Skeletal muscle cell (primary cell): ENCODE measurements around the gene CSGALNACT2.

ENCODE experiments used
- DNase-seq: peaks from one replicate; pipeline ENCODE4 v3.0.0-alpha.2; 2010; ENCODE audit warnings: low read depth
- H3K4me3 ChIP-seq: 2 replicates; pipeline ENCODE4 v1.5.1; 2011; ENCODE audit warnings: low read depth, mild to moderate bottlenecking, control low read depth, low read length, moderate library complexity

The CSGALNACT2 gene

DNA sequence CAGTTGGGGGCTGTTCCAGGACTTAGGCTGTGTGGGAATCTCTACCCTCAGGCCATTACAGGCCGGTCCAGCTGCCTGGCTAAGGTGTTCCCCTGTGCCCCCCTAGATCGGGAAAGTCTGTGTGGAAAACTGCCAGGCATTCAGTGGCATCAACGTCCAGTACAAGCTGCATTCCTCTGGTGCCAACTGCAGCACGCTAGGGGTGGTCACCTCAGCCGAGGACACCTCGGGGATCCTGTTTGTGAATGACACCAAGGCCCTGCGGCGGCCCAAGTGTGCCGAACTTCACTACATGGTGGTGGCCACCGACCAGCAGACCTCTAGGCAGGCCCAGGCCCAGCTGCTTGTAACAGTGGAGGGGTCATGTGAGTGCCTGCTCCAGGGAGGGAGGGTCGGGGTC is 27.1 kb upstream of the CSGALNACT2 start:
- H3K4me3 ChIP-seq: no peak overlapping the region
- no peak for DNase-seq

GRCh38 chr10:43111921-43112607 is 26.2 kb upstream of the CSGALNACT2 start:
- DNase-seq: no peak
- no peak overlapping the region for H3K4me3 ChIP-seq

- DNase-seq: no peak
- no peak overlapping the region for H3K4me3 ChIP-seq
Observed at GRCh38 chr10:43112608-43112961, 25.7 kb upstream of the CSGALNACT2 start.

GRCh38 chr10:43113201-43114087 is 24.8 kb upstream of the CSGALNACT2 start:
- H3K4me3 ChIP-seq: no peak overlapping the region

DNA sequence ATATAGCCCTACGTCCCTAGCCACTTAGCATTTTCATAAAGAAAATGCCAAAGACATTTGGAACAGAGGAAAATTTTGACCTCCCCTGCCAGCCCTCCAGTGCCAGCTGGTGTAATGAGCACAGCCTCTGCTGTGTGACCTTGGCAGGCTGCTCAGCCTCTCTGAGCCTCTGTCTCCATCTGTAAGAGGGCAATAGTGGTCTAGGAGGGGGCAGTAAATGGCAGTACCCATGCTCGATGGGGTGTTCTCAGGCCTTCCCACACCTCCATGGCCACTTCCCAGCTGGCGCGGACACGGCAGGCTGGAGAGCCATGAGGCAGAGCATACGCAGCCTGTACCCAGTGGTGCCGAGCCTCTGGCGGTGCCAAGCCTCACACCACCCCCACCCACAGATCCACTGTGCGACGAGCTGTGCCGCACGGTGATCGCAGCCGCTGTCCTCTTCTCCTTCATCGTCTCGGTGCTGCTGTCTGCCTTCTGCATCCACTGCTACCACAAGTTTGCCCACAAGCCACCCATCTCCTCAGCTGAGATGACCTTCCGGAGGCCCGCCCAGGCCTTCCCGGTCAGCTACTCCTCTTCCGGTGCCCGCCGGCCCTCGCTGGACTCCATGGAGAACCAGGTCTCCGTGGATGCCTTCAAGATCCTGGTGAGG is 24.0 kb upstream of the CSGALNACT2 start:
- no peak for DNase-seq
- H3K4me3 ChIP-seq: no peak overlapping the region

More at GRCh38 chr10:43113201-43114087, 24.8 kb upstream of the CSGALNACT2 start:
- no peak for DNase-seq

GRCh38 chr10:43114743-43115611 is 23.3 kb upstream of the CSGALNACT2 start:
- DNase-seq: no peak
- H3K4me3 ChIP-seq: no peak overlapping the region

GRCh38 chr10:43115881-43116595 is 22.2 kb upstream of the CSGALNACT2 start:
- H3K4me3 ChIP-seq: no peak overlapping the region
- DNase-seq: no peak

DNA sequence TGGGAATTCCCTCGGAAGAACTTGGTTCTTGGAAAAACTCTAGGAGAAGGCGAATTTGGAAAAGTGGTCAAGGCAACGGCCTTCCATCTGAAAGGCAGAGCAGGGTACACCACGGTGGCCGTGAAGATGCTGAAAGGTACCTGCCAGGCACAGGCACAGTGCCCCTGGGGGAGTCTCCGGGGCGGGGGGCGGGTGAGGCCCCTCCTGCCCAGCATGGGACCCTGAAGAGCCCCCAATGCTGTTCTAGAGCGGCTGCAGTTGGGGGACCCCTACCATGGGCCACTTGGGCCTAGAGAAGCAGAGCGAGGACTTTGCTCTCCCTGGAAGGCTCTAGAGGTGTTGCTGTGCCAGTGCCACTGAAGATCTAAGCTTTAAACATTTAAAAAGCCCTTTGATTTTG is 21.6 kb upstream of the CSGALNACT2 start:
- no peak for DNase-seq
- H3K4me3 ChIP-seq: no peak overlapping the region

DNA sequence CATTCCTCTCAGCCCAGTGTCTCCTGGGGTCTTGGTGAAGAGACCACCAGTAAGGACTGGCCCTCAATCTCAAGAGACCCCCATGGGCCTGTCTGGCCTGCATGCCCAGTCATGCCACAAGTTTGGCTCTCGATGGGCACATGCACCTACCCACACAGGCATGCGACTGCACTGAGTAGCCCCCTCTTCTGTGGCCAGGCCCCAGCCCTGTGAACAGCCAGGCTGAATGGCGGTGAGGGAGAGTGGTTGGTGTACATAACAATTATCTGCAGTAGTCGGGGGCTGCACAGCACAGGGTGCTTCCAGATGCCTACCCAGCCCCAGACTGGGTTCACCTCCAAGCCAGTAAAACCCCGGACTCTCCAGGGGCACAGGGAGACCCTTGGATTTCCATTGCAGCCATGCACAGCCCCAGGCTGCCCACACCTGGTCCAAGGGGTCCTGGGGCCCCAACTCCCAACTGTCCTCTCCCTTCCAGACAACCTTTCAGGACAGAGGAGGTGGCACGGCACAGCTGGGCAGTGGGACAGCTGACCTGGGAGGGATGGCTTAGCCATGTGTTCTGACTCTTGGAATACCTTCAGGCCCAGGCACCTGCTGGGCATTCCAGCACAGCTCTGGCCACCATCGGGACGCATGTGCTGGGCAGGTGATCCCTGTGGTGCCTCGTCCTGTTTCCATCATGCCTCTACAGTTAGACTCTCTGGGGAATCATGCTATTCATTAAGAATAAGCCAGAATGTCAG is 21.0 kb upstream of the CSGALNACT2 start:
- no peak overlapping the region for H3K4me3 ChIP-seq
- DNase-seq: no peak

GRCh38 chr10:43117777-43118583 is 20.3 kb upstream of the CSGALNACT2 start:
- no peak for DNase-seq
- H3K4me3 ChIP-seq: no peak overlapping the region

DNA sequence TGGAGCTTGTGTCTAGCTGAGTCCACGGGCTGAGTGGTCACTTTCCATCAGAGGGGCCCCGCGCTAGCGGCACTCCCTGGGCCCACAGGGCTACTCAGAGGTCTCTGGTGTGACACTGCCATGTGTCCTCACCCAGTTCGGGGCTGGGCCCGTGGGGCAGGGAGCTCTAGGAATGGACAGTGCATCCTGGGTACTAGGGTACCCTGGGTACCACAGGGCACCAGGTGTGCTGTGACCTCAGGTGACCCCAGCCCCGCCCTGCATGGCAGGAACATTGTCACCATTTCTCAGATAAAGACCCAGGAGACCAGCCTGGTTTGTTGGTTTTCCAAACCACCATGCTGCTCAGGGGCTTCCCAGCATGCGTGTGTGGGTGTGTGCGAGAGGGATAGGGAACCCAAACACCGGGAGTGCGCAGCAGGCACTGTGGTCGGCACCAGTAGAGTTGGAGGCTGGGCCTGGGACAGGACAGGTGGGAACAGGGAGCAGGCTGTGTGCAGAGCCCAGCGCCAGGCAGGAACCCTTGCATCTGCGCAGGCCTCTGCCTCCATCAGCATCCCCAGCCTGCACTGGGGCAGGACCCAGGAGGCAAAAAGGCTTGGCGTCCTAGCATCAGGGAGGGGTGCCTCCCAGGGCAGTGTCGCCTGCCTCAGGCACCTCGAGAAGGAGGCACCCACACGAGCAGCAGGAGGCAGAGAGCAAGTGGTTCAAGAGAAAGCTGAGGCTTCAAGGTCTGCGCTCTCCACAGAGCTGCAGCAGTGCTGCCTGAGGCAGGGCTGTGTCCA is 19.4 kb upstream of the CSGALNACT2 start:
- DNase-seq: no peak
- H3K4me3 ChIP-seq: no peak overlapping the region

DNA sequence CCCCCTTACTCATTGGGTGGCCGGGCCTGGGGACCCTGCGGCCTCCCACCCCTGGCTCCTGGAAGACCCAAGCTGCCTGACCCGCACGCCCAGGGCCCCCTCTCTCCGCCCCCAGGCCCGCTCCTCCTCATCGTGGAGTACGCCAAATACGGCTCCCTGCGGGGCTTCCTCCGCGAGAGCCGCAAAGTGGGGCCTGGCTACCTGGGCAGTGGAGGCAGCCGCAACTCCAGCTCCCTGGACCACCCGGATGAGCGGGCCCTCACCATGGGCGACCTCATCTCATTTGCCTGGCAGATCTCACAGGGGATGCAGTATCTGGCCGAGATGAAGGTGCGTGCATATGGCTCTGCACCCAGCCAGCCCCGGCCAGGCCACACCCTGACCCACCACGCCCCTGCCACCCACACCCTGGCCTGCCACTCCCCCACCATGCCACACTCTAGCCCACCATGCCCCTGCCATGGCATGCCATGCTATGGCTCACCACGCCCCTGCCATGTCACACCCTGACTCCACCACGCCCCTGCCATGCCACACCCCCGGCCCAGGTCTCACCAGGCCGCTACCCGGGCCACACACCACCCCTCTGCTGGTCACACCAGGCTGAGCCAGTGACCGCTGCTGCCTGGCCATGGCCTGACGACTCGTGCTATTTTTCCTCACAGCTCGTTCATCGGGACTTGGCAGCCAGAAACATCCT is 18.7 kb upstream of the CSGALNACT2 start:
- no peak overlapping the region for H3K4me3 ChIP-seq
- DNase-seq: no peak

GRCh38 chr10:43120116-43120928 is 17.9 kb upstream of the CSGALNACT2 start:
- DNase-seq: no peak
- no peak overlapping the region for H3K4me3 ChIP-seq

DNA sequence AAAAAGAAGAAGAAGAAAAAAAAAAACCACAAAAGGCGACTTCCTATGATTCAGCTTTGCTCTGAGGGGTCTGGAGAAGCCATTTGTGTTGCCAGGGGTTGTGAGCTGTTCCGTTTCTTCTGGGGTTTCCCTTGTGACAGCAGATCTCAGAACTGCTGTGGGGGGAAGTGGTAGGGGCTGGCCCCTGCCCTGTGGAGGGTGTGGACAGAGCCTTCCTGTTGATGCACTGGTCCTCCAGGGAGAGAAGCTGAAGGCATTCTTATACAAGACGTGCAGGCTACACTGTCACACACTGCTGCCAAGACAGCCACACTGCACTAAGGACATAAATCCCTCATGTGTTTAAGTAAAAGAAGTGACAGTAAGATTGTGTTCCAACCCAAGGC is 17.3 kb upstream of the CSGALNACT2 start:
- DNase-seq: no peak
- no peak overlapping the region for H3K4me3 ChIP-seq

- no peak for DNase-seq
Observed at GRCh38 chr10:43121444-43121843, 16.8 kb upstream of the CSGALNACT2 start.

More at GRCh38 chr10:43121444-43121843, 16.8 kb upstream of the CSGALNACT2 start:
- no peak overlapping the region for H3K4me3 ChIP-seq
